WI38 (cell line): ENCODE data around the gene NOL3.

ENCODE experiments used
- H3K4me3 ChIP-seq: 2 replicates; pipeline ENCODE4 v1.5.1; 2011; ENCODE audit warnings: low read depth, mild to moderate bottlenecking, control low read depth, low read length
- TF ChIP-seq, protein P1 (sequence below): IDR thresholded peaks from 2 replicates; pipeline ENCODE4 v1.5.1; 2012; ENCODE audit warnings: low read depth, mild to moderate bottlenecking, control low read depth, low read length

Gene NOL3

DNA sequence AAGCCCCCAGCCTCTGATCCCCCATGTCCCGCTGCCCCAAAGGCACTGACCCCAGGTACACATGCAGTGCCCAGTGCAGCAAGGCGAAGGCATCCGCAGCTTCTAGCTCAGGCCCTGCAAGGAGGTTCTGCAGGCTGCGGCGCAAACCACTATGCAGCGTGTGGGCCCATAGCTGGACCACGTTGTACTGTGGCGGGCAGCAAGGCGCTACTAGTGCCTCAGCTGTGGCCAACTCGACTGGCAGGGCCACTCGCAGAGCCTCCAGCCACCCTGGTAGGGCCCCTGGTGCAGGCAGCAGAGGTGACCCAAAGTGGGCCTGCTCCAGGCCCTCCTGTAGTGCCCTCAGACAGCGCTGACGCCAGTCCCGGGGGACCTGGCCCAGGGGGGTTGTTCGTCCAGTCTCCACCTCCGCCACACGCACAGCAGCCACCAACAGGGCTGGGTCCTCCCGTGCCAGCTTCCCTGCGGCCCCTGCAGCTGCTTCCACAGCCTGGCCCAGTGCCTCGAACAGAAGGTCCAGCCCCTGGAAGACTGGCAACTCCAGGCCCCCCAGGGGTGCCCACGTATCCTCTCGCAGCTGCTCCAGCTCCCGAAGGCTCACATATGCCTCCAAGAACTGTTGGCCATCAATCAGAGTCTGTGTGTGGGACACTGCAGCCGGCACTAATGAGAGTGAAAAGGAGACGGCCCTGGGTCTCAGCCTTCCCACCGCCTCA, 17.0 kb downstream of the NOL3 start:
- no peak overlapping the region for H3K4me3 ChIP-seq
- TF ChIP-seq, protein P1, sequence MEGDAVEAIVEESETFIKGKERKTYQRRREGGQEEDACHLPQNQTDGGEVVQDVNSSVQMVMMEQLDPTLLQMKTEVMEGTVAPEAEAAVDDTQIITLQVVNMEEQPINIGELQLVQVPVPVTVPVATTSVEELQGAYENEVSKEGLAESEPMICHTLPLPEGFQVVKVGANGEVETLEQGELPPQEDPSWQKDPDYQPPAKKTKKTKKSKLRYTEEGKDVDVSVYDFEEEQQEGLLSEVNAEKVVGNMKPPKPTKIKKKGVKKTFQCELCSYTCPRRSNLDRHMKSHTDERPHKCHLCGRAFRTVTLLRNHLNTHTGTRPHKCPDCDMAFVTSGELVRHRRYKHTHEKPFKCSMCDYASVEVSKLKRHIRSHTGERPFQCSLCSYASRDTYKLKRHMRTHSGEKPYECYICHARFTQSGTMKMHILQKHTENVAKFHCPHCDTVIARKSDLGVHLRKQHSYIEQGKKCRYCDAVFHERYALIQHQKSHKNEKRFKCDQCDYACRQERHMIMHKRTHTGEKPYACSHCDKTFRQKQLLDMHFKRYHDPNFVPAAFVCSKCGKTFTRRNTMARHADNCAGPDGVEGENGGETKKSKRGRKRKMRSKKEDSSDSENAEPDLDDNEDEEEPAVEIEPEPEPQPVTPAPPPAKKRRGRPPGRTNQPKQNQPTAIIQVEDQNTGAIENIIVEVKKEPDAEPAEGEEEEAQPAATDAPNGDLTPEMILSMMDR: no peak

DNA sequence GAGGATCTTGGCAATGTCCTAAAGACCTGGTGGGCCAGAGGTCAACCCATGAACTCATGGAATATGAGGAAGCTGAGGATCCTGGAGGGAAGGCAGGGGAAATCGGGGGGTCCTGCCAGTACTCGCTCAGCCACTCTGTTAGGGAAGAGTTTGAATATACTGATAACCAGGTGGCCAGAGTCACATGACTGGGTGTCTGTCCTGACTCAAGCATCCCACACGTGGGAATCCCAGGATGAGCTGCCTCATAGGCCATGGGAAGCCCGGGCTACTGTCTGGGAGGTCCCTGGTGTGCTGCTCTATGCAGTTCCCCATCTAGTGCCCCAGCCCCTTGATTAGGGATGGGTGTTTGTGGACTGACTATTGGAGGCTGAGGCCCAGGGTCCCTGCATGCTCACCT, 18.0 kb downstream of the NOL3 start:
- TF ChIP-seq, protein P1: no peak
- no peak overlapping the region for H3K4me3 ChIP-seq

DNA sequence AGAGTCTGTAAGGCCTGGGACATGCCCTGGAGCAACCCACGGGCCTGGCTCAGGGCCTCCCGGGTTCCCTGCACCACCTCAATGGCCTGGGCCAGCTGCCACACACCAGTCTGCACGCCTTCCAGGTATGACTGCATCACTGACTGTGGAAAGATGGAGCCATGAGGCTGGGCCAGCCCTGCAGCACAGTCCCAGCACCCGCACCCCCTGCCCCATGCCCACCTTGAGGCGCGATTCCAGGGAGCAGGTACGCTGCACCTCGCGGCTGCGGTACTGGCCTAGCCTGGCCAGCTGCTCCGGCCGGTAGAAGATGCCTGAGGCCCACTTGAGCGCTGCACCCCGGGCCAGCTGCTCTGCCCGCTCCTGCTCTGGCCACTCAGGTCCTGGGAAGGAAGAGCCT, 18.5 kb downstream of the NOL3 start:
- TF ChIP-seq, protein P1: no peak

DNA sequence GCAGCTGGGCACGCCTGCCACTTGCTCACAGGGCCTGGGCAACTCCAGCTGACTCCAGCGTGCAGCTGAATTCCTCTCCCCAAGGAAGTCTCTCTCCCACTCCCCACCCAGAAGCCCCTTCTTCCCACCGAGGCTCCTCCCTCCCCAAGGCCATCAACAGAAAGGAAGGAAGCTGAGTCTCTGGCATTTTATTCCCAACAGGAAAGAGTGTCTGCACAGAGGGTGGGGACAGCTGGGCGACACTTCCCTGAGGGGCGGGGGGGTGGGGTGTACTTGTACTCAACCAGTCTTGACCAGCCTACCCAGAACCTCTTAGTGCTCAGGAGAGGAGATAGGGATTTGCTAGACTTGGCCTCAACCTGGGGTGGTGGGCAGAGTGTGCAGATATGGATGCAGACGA, 19.7 kb downstream of the NOL3 start, which contains the start of gene EXOC3L1:
Gene EXOC3L1 (minus strand): TSS at position 96 of the 400 bp plus-strand sequence. CDS start 460 bp downstream, outside the sequence.
- TF ChIP-seq, protein P1: no peak
- no peak within 1 kb of the TSS for H3K4me3 ChIP-seq

More for the DNA sequence above, 18.5 kb downstream of the NOL3 start:
- no peak overlapping the region for H3K4me3 ChIP-seq

DNA sequence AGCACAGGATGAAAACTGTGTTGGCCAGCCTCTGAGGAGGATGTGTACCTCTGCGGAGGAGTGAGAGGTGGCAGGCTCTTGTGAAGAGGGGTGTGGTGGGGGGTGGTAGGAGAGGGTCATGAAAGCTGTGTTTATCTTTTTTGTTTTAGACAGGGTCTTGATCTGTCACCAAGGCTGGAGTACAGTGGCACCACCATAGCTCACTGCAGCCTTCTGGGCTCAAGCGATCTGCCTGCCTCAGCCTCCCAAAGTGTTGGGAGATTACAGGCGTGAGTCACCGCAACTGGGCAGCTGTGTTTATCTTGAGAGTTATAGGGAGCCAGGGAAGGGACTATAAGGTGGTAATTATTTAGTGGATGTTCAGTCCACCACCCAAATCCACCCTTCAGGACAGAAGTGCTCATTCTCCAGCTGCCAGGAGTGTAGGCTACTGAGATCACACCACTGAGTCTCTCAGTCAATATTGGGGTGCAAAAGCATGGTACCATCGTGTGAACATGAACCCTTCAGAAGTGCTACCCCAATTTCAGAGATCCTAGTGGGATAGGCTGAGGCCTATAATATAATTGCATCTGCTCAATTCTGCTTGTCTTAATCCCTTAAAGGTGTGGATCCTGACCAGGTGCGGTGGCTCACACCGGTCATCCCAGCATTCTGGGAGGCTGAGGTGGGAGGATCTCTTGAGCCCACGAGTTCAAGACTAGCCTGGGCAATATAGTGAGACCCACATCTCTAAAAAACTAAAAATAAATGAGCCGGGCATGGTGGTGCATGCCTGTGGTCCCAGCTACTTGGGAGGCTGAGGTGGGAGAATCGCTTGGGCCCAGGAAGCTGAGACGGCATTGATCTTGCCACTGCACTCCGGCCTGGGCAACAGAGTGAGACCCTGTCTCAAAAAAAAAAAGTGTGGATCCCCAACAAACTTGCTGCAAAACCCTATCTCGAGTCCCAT, 20.4 kb downstream of the NOL3 start:
- TF ChIP-seq, protein P1: no peak

DNA sequence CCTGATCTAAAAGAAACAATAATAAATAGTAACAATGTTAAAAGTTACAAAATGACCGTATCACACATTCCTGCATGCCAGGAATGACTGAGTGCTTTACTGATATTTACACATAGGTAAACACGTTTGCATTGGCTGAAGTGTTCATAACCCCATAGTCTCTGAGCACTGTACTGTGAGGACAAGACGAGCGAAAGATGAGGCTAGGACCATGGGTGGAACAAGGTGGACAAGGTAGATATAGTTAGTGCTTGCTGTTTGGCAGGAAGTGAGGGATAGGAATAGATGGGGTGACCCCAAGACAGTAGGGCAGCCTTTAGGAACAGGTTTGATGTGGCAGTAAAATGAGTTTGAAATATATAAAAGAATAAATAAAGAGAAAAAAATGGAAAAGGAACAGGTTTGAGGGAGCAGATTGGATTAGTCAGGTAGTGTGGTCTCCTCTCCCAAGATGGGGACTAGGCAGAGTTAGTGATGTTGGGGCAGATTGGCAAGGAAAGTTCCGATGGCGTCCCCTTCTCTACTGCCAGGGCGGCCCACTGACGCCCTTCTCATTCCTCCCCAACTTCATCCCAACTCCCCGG, 21.2 kb downstream of the NOL3 start:
- peak overlapping the region; percentile 97 for H3K4me3 ChIP-seq
- TF ChIP-seq, protein P1: no peak

More for the DNA sequence above, 20.4 kb downstream of the NOL3 start:
- H3K4me3 ChIP-seq: no peak overlapping the region
